GM13977 (cell line): ENCODE results near the gene DNAH6.

Experiments
- DNase-seq: peaks from one replicate; pipeline ENCODE4 v3.0.0; 2012; ENCODE audit warnings: low spot score
- CTCF ChIP-seq: IDR thresholded peaks from 2 replicates; pipeline ENCODE4 v1.5.1; 2012; ENCODE audit warnings: mild to moderate bottlenecking, control low read depth; ENCODE audit not compliant: insufficient read depth; ENCODE audit errors: extremely low read depth, missing control alignments
- in situ Hi-C: fragments of 300-500 bp; cut with MboI; formaldehyde crosslinking; loops from one replicate; pipeline ENCODE4 v1.12.0; 2022; ENCODE audit warnings: low sequenced_read_pairs, low pct_unique_long_range_greater_than_20kb, mixed read lengths, inconsistent platforms; ENCODE audit not compliant: unreplicated experiment

The DNAH6 gene

GRCh38 chr2:84619794-84620371, 103.6 kb downstream of the DNAH6 start:
- DNase-seq: no peak
- in situ Hi-C loops: no loop called here
- no peak for TF ChIP-seq CTCF

GRCh38 chr2:84628486-84628885, 112.2 kb downstream of the DNAH6 start:
- DNase-seq: no peak
- no peak for TF ChIP-seq CTCF
- in situ Hi-C loops: no loop called here

DNA sequence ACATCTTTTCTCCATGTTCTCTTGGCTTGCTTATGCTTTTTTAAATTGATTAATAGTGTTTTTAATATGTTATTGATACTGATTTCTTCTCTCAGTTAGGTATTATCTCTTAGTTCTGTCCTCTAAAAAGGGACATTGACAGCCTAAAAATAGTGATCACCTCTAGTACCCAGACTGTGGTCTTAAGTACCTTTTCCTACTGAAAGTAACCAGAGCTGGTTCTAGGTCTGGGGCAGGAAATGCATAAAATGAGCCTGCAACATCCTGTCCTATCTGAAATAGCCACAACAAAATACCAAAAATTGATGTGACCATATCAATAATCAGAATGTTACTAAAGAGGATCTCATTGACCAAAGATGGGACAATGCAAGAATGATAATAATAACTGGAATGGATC, 113.3 kb downstream of the DNAH6 start:
- TF ChIP-seq CTCF: no peak
- in situ Hi-C loops: no loop called here
- no peak for DNase-seq

DNA sequence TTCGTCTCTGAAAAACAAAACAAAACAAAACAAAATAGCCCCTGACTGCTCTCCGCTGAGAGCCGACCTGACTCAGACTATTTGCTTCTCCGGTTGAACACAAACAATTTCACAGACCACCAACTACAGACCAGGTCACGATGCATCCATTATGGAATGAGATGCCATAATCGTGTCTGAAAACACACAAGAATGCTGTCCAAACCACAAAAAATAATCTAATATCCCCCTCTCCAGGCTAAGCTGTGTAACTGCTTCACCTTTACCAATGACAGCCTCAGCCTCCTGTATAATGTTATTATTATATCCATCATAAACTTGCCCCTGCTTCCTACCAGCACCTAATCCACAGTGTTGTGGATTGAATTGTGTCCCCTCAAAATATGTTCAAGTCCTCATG, 114.7 kb downstream of the DNAH6 start:
- DNase-seq: peak; percentile 15
- in situ Hi-C loops: no loop called here
- peak; percentile 42 for TF ChIP-seq CTCF

DNA sequence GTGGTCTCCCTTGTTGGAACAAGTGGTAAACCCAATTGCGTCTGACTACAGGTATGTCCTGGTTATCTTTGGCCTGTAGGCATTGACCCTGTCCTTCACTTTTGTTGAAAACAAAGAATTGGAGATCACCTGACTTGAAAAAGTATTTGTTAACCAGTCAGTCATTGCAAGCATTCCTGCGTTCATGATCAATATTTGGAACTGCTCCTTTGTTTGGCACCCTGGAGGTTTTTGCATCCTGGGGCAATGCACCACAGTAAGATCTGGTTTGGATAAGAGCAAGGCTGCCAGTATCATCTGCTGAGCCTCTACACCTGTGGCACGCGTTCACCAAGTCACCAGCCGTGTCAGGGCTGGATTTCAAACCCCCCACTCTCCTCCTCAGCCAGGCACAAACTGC, 115.7 kb downstream of the DNAH6 start:
- in situ Hi-C loops: no loop called here
- no peak for DNase-seq
- TF ChIP-seq CTCF: no peak

GRCh38 chr2:84636080-84636971, 120.0 kb downstream of the DNAH6 start:
- no peak for DNase-seq
- in situ Hi-C loops: no loop called here
- no peak for TF ChIP-seq CTCF
